ENCODE measurements around the gene ARVCF. TPM values are rescaled to one million over a fixed set of nuclear protein-coding genes. Genes with fewer than 3 reads are reported as not detected.

Gene ARVCF
- total and polyA plus RNA-seq, 2 donors (not counting 3 experiments of a cell fraction or from before 2014, with no cell fraction given): 81.3 to 105 TPM

GRCh38 chr22:20038574-20038973 lies 22.0 kb upstream of the ARVCF start:
- intact Hi-C loops (cut with micrococcal nuclease) (no loop called here), dilution Hi-C loops (cut with MboI; ENCODE audit: extremely low pct_ligation_motif_present, low sequenced_read_pairs) (no loop called here)
- Histone ChIP-seq H3K4me2 (ENCODE audit: insufficient read depth, low read length) (no peak overlapping the region), H3K36me3 (ENCODE audit: control insufficient read depth in 2 of 2, extremely low read depth in 1 of 2, insufficient read depth in 2 of 2, low read length in 2 of 2) (peaks cover 0 to 16% of the 10 kb centered on the region in 2 experiments), H3K9me3 (replicated peaks; ENCODE audit: control insufficient read depth, insufficient read depth, low read length) (no peaks in the 10 kb centered on the region), H3K27ac (ENCODE audit: insufficient read depth, low read depth, low read length) (no peak overlapping the region), H3K4me1 (ENCODE audit: control insufficient read depth, extremely low read depth, insufficient read depth, low read length) (no peaks in the 10 kb centered on the region), H3K79me2 (ENCODE audit: control insufficient read depth, insufficient read depth, low read length) (no peaks in the 10 kb centered on the region), H3K9me1 (replicated peaks; ENCODE audit: control insufficient read depth, extremely low read depth, insufficient read depth, low read length) (no peaks in the 10 kb centered on the region), H3K9ac (replicated peaks; ENCODE audit: extremely low read depth, insufficient read depth, low read length) (no peak overlapping the region), H2AFZ (ENCODE audit: low read depth, low read length) (no peak overlapping the region), H4K20me1 (replicated peaks; ENCODE audit: control insufficient read depth, extremely low read depth, insufficient read depth, low read length) (no peaks in the 10 kb centered on the region), H3K27me3 (ENCODE audit: control insufficient read depth in 2 of 2, insufficient read depth in 2 of 2, low read length in 2 of 2) (no peaks in the 10 kb centered on the region), H3K4me3 (replicated peaks in 1 of 3; ENCODE audit: insufficient read depth in 1 of 3, low read depth in 1 of 3, low read length in 3 of 3) (no peak overlapping the region)
- POLR2A ChIA-PET: no interaction called here
- FAIRE-seq (no peak), DNase-seq (ENCODE audit: low read depth, low spot score) (no peak)
- no TSS peak for BruUV-seq (replicated peaks)
- CTCF ChIA-PET: no interaction called here
- no peak for TF ChIP-seq POLR2AphosphoS5 (IDR thresholded peaks at IDR 0.05; ENCODE audit: insufficient read depth, low read depth, low read length)
- TF ChIP-seq, protein P1, sequence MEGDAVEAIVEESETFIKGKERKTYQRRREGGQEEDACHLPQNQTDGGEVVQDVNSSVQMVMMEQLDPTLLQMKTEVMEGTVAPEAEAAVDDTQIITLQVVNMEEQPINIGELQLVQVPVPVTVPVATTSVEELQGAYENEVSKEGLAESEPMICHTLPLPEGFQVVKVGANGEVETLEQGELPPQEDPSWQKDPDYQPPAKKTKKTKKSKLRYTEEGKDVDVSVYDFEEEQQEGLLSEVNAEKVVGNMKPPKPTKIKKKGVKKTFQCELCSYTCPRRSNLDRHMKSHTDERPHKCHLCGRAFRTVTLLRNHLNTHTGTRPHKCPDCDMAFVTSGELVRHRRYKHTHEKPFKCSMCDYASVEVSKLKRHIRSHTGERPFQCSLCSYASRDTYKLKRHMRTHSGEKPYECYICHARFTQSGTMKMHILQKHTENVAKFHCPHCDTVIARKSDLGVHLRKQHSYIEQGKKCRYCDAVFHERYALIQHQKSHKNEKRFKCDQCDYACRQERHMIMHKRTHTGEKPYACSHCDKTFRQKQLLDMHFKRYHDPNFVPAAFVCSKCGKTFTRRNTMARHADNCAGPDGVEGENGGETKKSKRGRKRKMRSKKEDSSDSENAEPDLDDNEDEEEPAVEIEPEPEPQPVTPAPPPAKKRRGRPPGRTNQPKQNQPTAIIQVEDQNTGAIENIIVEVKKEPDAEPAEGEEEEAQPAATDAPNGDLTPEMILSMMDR (IDR thresholded peaks at IDR 0.05; ENCODE audit: extremely low read depth in 1 of 2, insufficient read depth in 1 of 2, low read depth in 1 of 2, low read length in 2 of 2): no peak
- no peak for TF ChIP-seq GATA2 (IDR thresholded peaks at IDR 0.05; ENCODE audit: insufficient read depth, insufficient read length, low read depth, low read length)
- no peak for TF ChIP-seq POLR2A (IDR thresholded peaks at IDR 0.05; ENCODE audit: low read depth, low read length)
- TF ChIP-seq, protein P2, sequence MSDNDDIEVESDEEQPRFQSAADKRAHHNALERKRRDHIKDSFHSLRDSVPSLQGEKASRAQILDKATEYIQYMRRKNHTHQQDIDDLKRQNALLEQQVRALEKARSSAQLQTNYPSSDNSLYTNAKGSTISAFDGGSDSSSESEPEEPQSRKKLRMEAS (IDR thresholded peaks at IDR 0.05; ENCODE audit: insufficient read depth, insufficient read length): no peak
- no peak for TF ChIP-seq FOS (IDR thresholded peaks at IDR 0.05; ENCODE audit: borderline replicate concordance, insufficient read depth, low read length)
- no peak for TF ChIP-seq MYC (IDR thresholded peaks at IDR 0.05; ENCODE audit: low read depth, low read length)
- TF ChIP-seq JUN (IDR thresholded peaks at IDR 0.05; ENCODE audit: borderline replicate concordance, insufficient read depth, insufficient read length, low read depth): no peak
- no peak for TF ChIP-seq EZH2 (IDR thresholded peaks at IDR 0.05; ENCODE audit: borderline replicate concordance, low read depth, low read length, severe bottlenecking)

All from endothelial cell of umbilical vein (primary cell).